Measurements from ENCODE around the gene CGB7.
A peak's percentile ranks its signal among the peaks of the same experiment; 100 is the strongest.
"Not testable (repeated sequence)": the region's sequence is repeated elsewhere in the genome, so short reads cannot be mapped to it uniquely, and the experiment has no call there.

CGB7 gene

DNA sequence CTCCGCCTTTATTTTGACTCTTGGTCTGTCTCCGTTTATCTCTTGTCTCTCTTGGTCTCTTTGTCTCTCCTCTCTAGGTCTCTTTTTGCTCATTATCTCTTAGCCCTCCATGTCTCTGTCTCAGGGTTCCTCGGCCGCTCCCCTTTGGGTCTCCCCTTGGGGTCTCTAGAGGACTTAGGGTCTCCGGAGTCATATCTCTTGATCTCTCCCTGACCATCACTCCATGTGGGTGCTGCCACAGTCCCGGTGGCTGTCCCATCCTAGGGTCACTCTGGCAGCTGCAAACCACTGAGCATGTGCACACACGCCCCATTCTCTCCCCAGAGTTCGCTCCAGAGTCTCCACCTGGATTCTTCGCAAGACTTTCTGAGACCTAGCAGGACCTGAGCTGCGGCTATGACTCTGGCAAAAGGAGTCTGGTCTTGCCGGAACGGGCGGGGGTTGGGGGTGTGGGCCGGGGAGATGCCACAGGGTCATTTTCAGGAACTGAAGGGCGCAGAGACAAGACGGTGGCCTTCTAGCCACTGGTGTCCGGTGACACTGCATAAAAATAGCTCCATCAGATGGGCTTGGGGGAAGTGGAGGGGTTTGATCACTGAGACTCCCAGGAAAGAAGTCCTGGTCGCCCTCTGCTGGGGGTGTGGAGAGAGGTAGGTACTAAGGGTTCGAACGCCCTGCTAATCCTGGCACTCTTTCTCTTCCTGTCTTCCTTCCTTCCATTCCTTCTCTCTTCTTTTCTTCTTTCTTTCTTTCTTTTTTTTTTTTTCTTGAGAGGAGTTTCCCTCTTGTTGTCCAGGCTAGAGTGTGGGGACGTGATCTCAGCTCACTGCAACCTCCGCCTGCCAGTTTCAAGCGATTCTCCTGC is 16.2 kb upstream of the CGB7 start:
- DNase-seq (ENCODE audit: low read depth in 3 of 3, low spot score in 1 of 3): no peak

DNA sequence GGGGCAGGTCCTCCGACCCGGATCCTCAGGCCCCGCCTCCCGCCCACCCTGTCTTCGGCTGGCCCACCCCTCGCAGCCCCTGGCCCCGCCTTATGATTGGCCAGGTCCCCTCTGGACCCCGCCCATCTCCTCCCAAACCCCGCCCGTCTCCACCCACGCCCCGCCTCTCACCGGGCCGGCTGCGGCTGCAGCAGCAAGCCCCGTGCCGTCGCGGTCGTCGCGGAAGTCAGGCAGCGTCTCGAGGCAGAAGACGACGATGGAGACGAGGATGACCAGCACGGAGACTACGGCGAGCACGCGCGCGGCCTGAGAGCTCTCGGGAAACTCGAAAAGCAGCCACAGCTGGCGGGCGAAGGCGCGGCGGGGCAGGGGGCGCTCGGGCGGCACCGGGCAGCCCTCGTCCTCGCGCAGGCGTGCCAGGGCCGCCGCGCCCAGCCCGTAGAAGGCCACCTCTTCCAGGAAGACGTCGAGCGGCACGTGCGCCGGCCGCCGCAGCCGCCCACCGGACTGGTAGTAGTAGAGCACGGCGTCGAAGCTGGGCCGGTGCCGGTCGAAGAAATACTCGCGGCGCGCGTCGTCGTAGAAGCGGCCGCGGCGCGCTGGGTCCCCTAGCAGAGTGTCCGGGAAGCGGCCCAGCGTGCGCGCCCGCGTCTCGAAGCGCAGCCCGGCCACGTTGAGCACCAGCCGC is 14.5 kb upstream of the CGB7 start:
- no peak for DNase-seq (ENCODE audit: low read depth in 3 of 3, low spot score in 1 of 3)

DNA sequence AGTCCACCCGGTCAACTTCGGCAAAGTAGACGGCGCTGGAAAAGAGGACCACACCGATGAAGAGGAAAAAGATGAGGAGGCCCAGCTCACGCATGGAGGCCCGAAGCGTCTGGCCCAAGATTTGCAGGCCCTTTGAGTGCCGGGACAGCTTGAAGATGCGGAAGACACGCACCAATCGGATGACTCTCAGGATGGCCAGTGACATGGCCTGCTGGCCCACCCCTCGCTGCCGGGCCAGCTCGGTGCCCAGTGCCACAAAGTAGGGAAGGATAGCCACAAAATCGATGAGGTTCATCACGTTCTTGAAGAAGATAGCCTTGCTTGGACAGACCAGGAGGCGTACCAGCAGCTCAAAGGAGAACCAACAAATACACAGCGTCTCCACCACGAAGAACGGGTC is 12.9 kb upstream of the CGB7 start:
- no peak for DNase-seq (ENCODE audit: low read depth in 3 of 3, low spot score in 1 of 3)

DNA sequence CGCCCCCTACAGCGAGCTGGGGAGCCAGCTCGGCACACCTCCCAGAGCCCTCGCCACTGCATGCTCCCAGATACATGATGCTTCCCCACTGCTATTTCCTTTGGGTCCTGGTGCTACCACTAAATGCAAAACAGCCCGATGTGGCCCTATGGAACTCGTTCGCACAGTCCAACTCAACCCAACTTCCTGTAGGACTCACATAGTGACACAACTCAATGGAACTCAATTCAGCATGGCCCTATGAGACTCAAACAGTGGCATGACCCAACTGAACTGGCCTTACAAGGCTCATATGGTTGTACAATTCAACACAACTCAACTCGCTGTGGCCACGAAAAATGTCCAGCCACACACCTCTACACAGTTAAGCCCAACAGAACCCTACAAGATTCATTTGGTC is 11.5 kb upstream of the CGB7 start:
- DNase-seq (ENCODE audit: low read depth in 3 of 3, low spot score in 1 of 3): no peak

DNA sequence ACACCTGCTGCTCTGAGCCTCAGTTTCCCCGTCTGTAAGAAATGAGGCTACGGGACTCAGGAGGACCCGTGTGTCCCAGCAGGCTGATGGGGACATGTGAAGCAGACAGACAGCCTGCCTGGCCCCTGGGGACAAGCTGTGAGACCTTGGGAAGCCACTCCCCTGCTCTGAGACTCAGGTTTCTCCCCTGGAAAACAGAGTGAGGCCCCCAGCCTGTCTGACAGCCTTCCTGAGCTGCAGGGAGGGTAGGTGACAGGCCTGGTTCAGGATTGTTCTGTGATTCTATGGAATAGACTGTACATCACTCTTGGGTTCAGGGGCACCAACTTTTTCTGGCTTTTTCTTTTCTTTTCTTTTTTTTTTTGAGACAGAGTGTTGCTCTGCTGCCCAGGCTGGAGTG is 10.0 kb upstream of the CGB7 start:
- no peak for DNase-seq (ENCODE audit: low read depth in 3 of 3, low spot score in 1 of 3)

DNA sequence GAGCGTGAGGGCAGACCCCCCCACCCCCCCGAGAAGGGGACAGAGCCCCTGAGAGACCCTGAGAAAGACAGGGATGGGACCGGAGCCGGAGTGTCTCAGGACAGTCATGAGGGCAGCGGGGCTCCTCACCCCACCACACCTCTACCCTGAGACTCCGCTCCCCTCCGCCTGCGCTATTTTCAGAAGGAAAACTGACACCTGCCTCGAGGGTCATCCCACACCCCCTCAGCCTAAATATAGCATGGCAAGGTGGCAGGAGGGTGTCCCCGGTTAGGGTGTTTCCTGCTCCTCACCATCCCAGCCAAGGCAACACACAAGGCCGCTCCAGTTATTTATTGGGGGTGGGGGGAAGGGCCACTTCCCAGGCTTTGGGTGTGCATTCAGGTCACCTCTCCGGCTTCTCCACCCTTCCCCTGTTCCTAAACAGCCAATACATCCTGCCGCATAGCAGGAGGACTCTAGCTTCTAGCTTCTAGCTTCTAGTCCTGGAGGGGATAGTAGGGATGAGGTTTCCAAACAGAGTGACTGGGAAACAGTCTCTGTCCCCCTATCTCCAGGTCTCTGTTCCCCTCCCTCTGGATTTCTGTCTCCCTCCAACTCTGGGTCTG is 8.5 kb upstream of the CGB7 start:
- DNase-seq (ENCODE audit: low read depth in 3 of 3, low spot score in 1 of 3): no peak

GRCh38 chr19:49064768-49065611 is 7.4 kb upstream of the CGB7 start, which contains the start of gene NTF4:
Gene NTF4, minus strand, starts transcription at chr19:49064818. Its CDS starts 2,821 bp downstream, at chr19:49061997.
- no peak for DNase-seq (ENCODE audit: low read depth in 3 of 3, low spot score in 1 of 3)

DNA sequence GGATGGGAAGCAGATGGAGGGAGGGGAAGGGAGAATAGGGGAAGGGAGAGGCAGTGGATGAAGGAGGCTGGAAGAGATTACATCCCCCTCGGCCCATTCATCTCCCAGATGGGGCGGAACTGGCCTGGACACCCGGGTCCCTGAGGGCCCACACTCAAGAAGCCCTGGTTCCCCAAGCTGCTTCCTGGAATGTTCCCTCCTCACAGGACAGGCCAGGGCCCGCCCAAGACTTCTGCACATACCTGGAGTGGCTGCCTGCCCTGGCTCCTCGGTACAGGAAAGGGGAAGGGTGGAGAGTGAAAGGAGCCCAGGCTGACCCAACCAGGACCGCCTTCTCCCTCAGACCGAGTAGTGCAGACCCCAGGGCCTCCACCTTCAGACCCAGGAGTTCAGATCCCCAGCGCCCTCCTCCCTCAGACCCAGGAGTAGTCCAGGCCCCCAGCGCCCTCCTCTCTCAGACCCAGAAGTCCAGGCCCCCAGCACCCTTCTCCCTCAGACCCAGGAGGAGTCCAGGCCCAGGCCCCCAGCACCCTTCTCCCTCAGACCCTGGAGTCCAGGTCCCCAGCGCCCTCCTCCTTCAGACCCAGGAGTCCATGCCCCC is 6.6 kb upstream of the CGB7 start:
- no peak for DNase-seq (ENCODE audit: low read depth in 3 of 3, low spot score in 1 of 3)

DNA sequence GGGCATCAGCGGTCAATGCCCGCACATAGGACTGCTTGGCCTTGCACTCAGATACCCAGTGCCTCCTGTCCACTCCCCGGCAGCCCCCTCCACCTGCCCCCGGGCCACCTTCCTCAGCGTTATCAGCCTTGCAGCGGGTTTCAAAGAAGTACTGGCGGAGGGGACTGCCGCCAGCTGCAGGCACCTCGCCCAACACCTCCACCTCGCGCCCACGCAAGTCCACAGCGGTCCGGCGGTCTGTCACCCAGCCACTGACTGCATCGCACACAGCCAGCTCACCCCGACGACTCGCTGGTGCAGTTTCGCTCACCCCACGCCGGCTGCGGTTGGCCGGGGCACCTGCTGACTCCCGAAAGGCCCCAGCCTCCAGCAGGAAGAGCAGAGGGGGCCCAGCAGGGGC is 3.9 kb upstream of the CGB7 start:
- no peak for DNase-seq (ENCODE audit: low read depth in 3 of 3, low spot score in 1 of 3)

- no peak for DNase-seq (ENCODE audit: low read depth in 3 of 3, low spot score in 1 of 3)
Measured at GRCh38 chr19:49061000-49061399, 3.5 kb upstream of the CGB7 start.

DNA sequence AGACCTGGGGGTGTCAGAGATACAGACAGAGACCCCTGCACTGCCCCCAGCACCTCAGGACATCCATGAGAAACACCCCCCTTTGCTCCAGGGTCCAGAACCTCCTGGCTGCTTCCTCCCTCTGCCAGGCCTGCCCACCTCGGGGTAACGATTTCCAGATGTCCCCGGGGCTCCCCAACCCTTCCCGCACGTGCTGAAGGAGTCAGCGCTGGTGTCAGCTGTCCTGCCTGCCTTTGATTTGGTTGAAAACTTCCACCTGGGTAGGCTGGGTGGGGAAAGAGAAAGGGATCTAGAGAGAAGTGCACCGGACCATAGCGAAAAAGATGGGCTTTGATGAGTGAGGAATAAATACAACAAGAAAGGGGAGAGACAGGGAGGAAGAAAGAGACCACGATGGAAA is 1.5 kb upstream of the CGB7 start:
- no peak for DNase-seq (ENCODE audit: low read depth in 3 of 3, low spot score in 1 of 3)

DNA sequence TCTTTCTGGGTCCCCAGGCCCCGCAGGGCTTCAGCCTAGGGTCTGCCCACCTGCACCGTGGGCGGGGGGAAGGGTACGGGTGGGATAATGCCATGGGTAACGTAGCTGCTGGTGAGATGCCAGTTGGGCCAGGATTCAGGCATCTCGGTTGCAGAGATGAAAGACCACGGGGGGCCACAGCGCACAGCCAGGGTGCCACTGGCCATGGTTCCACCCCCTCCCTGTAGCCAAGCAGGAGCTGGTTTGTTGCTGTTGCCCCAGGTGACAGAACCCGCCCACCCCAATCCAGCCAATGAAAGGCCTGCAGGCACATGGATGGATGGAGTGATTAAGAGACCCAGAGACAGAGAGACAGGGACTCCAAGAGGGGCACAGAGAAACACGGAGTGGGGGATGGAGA is 1.0 kb upstream of the CGB7 start:
- no peak for DNase-seq (ENCODE audit: low read depth in 3 of 3, low spot score in 1 of 3)

- not testable (repeated sequence) for DNase-seq (ENCODE audit: low read depth in 3 of 3, low spot score in 1 of 3)
Measured at GRCh38 chr19:49056902-49057596, 500 bp downstream of the CGB7 start.

DNA sequence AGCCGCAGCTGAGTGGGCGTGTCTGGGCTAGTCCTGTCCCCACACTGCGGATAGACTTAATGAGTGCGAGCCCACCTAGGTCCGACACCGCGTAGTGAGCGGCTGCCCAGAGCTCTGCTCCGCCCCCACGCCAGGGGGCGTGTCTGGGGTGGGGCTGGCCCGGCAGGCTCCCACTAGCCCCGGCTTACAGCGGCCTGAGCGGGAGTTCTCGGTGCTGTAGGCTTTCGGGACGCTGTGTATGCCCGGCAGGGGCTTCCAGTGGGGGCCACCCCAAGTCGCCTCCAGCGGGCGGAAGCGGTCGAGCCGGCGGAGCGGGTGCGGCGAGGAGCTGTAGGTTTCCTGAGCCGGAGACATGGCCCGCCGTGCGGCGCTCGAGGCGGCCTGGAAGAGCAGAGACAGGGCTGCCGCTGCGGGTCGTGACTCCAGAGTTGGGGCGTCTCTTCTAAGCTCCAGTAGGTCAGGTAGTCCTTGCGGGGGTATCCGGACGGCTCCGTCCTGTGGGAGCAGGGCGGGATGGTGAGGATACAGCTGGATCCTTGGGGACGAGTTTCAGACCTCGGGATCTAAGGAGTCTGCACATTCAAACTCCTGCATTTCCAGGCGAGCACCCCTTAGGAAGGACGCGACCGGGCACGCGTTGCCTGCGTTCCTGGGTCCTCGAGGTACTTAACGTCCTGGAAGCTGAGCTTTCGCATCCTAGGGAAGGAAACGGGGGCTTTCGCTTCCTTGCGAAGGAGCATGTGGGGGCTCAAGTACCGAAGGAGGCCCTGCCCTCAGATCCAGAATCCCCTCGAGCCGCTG is 1.2 kb downstream of the CGB7 start:
- peak; percentile 14 to 39 (median 21) for DNase-seq (ENCODE audit: low read depth in 3 of 3, low spot score in 1 of 3)

DNA sequence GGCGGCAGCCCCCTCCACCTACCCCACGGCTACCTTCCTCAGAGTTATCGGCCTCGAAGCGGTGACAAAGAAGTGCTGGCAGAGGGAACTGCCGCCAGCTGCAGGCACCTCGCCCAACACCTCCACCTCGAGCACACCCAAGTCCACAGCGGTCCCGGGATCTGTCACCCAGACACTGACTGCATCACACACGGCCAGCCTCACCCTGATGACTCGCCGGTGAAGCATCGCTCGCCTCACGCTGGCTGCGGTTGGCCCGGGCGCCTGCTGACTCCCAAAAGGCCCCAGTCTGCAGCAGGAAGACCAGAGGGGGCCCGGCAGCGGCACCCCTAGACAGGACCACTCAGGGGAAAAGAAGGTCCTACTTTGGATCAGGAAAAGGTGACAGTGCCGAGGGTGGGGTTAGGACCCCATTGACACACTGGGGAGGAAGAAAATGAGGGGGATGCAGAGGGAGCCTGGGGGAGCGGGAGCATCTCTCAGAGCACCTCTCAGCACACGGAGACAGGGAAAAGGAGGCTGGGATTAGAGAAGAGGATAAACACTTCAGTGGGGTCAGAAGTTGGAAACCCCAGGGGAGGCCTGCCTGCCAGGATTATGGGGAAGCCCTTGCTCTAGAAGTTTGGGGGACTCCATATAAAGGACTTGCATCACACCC is 7.0 kb downstream of the CGB7 start:
- DNase-seq (ENCODE audit: low read depth in 3 of 3, low spot score in 1 of 3): not testable (repeated sequence)

GRCh38 chr19:49049834-49050233 is 7.7 kb downstream of the CGB7 start:
- DNase-seq (ENCODE audit: low read depth in 3 of 3, low spot score in 1 of 3): not testable (repeated sequence)

- not testable (repeated sequence) for DNase-seq (ENCODE audit: low read depth in 3 of 3, low spot score in 1 of 3)
Measured at GRCh38 chr19:49049011-49049410, 8.5 kb downstream of the CGB7 start, which contains the start of gene CGB8. Gene CGB8, minus strand, starts transcription at chr19:49049111. Its CDS starts 372 bp downstream, at chr19:49048739.

- DNase-seq (ENCODE audit: low read depth in 3 of 3, low spot score in 1 of 3): not testable (repeated sequence)
Measured at GRCh38 chr19:49043548-49043947, 14.0 kb downstream of the CGB7 start, which contains the start of gene CGB5. Gene CGB5, plus strand, starts transcription at chr19:49043848. Its CDS starts 362 bp downstream, at chr19:49044210.
